Mesodermal cell (in vitro differentiated cells): ENCODE data around the gene VPS11.

Experiments
- H3K27ac ChIP-seq: 2 replicates; pipeline ENCODE4 v1.7.0; 2013; ENCODE audit warnings: mild to moderate bottlenecking, low read depth, low read length, moderate library complexity; ENCODE audit not compliant: severe bottlenecking
- H3K36me3 ChIP-seq: 2 replicates; pipeline ENCODE4 v1.7.1; 2013; ENCODE audit warnings: mild to moderate bottlenecking, low read length, moderate library complexity; ENCODE audit not compliant: control insufficient read depth, insufficient read depth
- H3K4me1 ChIP-seq: one replicate; pipeline ENCODE4 v1.7.1; 2013; ENCODE audit warnings: mild to moderate bottlenecking, low read length; ENCODE audit not compliant: insufficient read depth, control insufficient read depth, poor library complexity, severe bottlenecking
- H3K4me3 ChIP-seq: 2 replicates; pipeline ENCODE4 v1.7.0; 2013; ENCODE audit warnings: low read length, control low read depth, mild to moderate bottlenecking; ENCODE audit not compliant: insufficient read depth, poor library complexity, severe bottlenecking; ENCODE audit errors: extremely low read depth
- H3K9me3 ChIP-seq: 2 replicates; pipeline ENCODE4 v1.7.1; 2013; ENCODE audit warnings: mild to moderate bottlenecking, low read length, moderate library complexity; ENCODE audit not compliant: control insufficient read depth
- WGBS, 2 experiments: methylation state at CpG; one replicate each; pipeline ENCODE4 v1.1.5; 2013; ENCODE audit warnings: missing lambda C conversion rate in 2 of 2; ENCODE audit not compliant: insufficient coverage in 2 of 2; 5-methylcytosine and 5-hydroxymethylcytosine counted together

VPS11 gene

GRCh38 chr11:119114351-119114750 lies 46.7 kb downstream of the VPS11 start:
- H3K4me1 ChIP-seq, result peaks cover 6% of the 10 kb centered on the region
- H3K4me3 ChIP-seq, result no peak overlapping the region
- H3K36me3 ChIP-seq, result peaks cover 80% of the 10 kb centered on the region
- H3K9me3 ChIP-seq, result no peaks in the 10 kb centered on the region
- 83 to 100% methylated on average over 3 to 4 of the region's 5 CpGs for WGBS, 2 experiments
- H3K27ac ChIP-seq, result no peak overlapping the region

GRCh38 chr11:119115484-119116234 lies 48.0 kb downstream of the VPS11 start:
- Histone ChIP-seq H3K4me1 (peaks cover 6% of the 10 kb centered on the region), H3K4me3 (no peak overlapping the region), H3K27ac (no peak overlapping the region), H3K36me3 (peaks cover 67% of the 10 kb centered on the region), H3K9me3 (no peaks in the 10 kb centered on the region)
- 89 to 95% methylated on average over 21 to 22 of the region's 24 CpGs for WGBS, 2 experiments

- H3K36me3 ChIP-seq, result peaks cover 62% of the 10 kb centered on the region
- WGBS, 2 experiments, result 84 to 96% methylated on average over 7 to 9 of the region's 10 CpGs
- H3K4me1 ChIP-seq, result peaks cover 6% of the 10 kb centered on the region
- no peak overlapping the region for H3K27ac ChIP-seq
- H3K4me3 ChIP-seq, result no peak overlapping the region
- no peaks in the 10 kb centered on the region for H3K9me3 ChIP-seq
Measured at GRCh38 chr11:119116235-119116594, 48.6 kb downstream of the VPS11 start.

- WGBS, 2 experiments, result 90 to 94% methylated on average over 2 to 4 of the region's 5 CpGs
- Histone ChIP-seq H3K36me3 (peaks cover 58% of the 10 kb centered on the region), H3K27ac (no peak overlapping the region), H3K4me1 (peaks cover 6% of the 10 kb centered on the region), H3K9me3 (no peaks in the 10 kb centered on the region), H3K4me3 (no peak overlapping the region)
Measured at GRCh38 chr11:119116601-119117000, 49.0 kb downstream of the VPS11 start.

GRCh38 chr11:119117004-119117706 lies 49.5 kb downstream of the VPS11 start:
- 97 to 98% methylated on average over 3 of the region's 3 CpGs for WGBS, 2 experiments
- Histone ChIP-seq H3K36me3 (peaks cover 52% of the 10 kb centered on the region), H3K4me3 (no peak overlapping the region), H3K4me1 (peaks cover 6% of the 10 kb centered on the region), H3K9me3 (no peaks in the 10 kb centered on the region), H3K27ac (no peak overlapping the region)

- WGBS, 2 experiments, result 100% methylated on average over 1 to 2 of the region's 5 CpGs
- H3K9me3 ChIP-seq, result no peaks in the 10 kb centered on the region
- peaks cover 5% of the 10 kb centered on the region for H3K4me1 ChIP-seq
- H3K4me3 ChIP-seq, result no peak overlapping the region
- peaks cover 43% of the 10 kb centered on the region for H3K36me3 ChIP-seq
- H3K27ac ChIP-seq, result no peak overlapping the region
Measured at GRCh38 chr11:119118227-119118626, 50.6 kb downstream of the VPS11 start.

- Histone ChIP-seq H3K4me1 (peaks cover 4% of the 10 kb centered on the region), H3K9me3 (no peaks in the 10 kb centered on the region), H3K4me3 (no peak overlapping the region), H3K36me3 (peaks cover 39% of the 10 kb centered on the region), H3K27ac (no peak overlapping the region)
- WGBS, 2 experiments, result no CpG with 5 or more reads among the region's 1 CpG
Measured at GRCh38 chr11:119118946-119119345, 51.3 kb downstream of the VPS11 start.

- H3K36me3 ChIP-seq, result peaks cover 31% of the 10 kb centered on the region
- 68 to 74% methylated on average over 5 of the region's 5 CpGs for WGBS, 2 experiments
- H3K9me3 ChIP-seq, result no peaks in the 10 kb centered on the region
- no peak overlapping the region for H3K27ac ChIP-seq
- peak overlapping the region; percentile 89 for H3K4me3 ChIP-seq
- peaks cover 4% of the 10 kb centered on the region for H3K4me1 ChIP-seq
Measured at GRCh38 chr11:119120639-119121007, 53.0 kb downstream of the VPS11 start.

GRCh38 chr11:119121008-119121810 lies 53.6 kb downstream of the VPS11 start, which contains the start of gene HINFP:
TSS of gene HINFP (plus strand) at chr11:119121580. CDS start at chr11:119126945, 5,365 bp downstream.
- Histone ChIP-seq H3K9me3 (no peaks in the 10 kb centered on the region), H3K36me3 (peaks cover 28% of the 10 kb centered on the region), H3K4me3 (peak within 1 kb of the TSS; percentile 89), H3K4me1 (peaks cover 4% of the 10 kb centered on the region), H3K27ac (peak within 1 kb of the TSS; percentile 43)
- WGBS, 2 experiments, result 0 to 1% methylated on average over 46 to 49 of the region's 54 CpGs

GRCh38 chr11:119121811-119122124 lies 54.1 kb downstream of the VPS11 start:
- WGBS, 2 experiments, result 0 to 1% methylated on average over 16 to 19 of the region's 20 CpGs

More at GRCh38 chr11:119121811-119122124, 54.1 kb downstream of the VPS11 start:
- peak overlapping the region; percentile 89 for H3K4me3 ChIP-seq
- peaks cover 4% of the 10 kb centered on the region for H3K4me1 ChIP-seq
- peaks cover 32% of the 10 kb centered on the region for H3K36me3 ChIP-seq
- H3K9me3 ChIP-seq, result no peaks in the 10 kb centered on the region
- H3K27ac ChIP-seq, result peak overlapping the region; percentile 18
